K562 (cell line): ENCODE measurements around the gene ERC2. TPM values are rescaled to one million over a fixed set of nuclear protein-coding genes. Genes with fewer than 3 reads are reported as not detected.

Experiments
- ATAC-seq: fragments of 200-7000 bp; cut with Tn5 transposase; 3 replicates; pipeline ENCODE4 v1.9.1; 2020; ENCODE audit warnings: moderate library complexity
- BruUV-seq: library from RNA; stranded (reverse); fragments of 400-500 nt; replicated peaks from 2 replicates; lab custom pipeline; 2021; lab: Mats Ljungman, UMichigan
- CTCF ChIA-PET: fragments of 300-600 bp; formaldehyde crosslinking; extraction: SDS; loops from one replicate; lab custom pipeline; 2021; ENCODE audit warnings: low intra/inter-chr PET ratio; lab: Yijun Ruan, JAX
- POLR2A ChIA-PET: fragments of 300-600, 350-650 bp; sonication (Branson Sonifier 250); formaldehyde crosslinking; extraction: SDS; loops from one replicate; lab custom pipeline; 2021; ENCODE audit warnings: antibody characterized with exemption, inconsistent platforms; lab: Yijun Ruan, JAX
- DNase-seq, 4 experiments: peaks; one replicate each; pipeline versions ENCODE4 v3.0.0 to v3.0.0-alpha.2; 2011 to 2018; ENCODE audit warnings: low spot score in 3 of 4, mixed read lengths in 3 of 4; ENCODE audit errors: extremely low read depth in 1 of 4
- FAIRE-seq: peaks from 2 replicates; lab custom pipeline; 2011; peaks lifted over from hg19 to GRCh38; lab: Jason Lieb, UNC
- H2AFZ ChIP-seq: 2 replicates; pipeline ENCODE4 v1.6.0; 2011; ENCODE audit warnings: low read depth, low read length, control low read depth, inconsistent platforms
- H3K27ac ChIP-seq: fragments of 200-600 bp; 3 replicates; pipeline ENCODE4 v1.8.0; 2011; ENCODE audit warnings: low read depth, mild to moderate bottlenecking, control low read depth, inconsistent platforms, low read length, moderate library complexity, mixed read lengths; ENCODE audit errors: extremely low read depth
- H3K27me3 ChIP-seq, 2 experiments: fragments of 300-600 bp in 1 of 2; 2 replicates in 1 of 2; 3 replicates in 1 of 2; pipeline versions ENCODE4 v1.6.0 to v1.8.0; 2011; ENCODE audit warnings: inconsistent platforms in 2 of 2, low read length in 2 of 2, mild to moderate bottlenecking in 1 of 2, mixed read lengths in 1 of 2, moderate library complexity in 1 of 2; ENCODE audit not compliant: control insufficient read depth in 2 of 2, insufficient read depth in 2 of 2
- H3K36me3 ChIP-seq: fragments of 300-600 bp; 3 replicates; pipeline ENCODE4 v1.8.0; 2011; ENCODE audit warnings: mild to moderate bottlenecking, low read length, inconsistent platforms; ENCODE audit not compliant: control insufficient read depth, insufficient read depth
- H3K4me1 ChIP-seq, 2 experiments: fragments of 200-600 bp in 1 of 2; replicated peaks in 1 of 2; 2 replicates in 1 of 2; 3 replicates in 1 of 2; pipeline versions ENCODE4 v1.5.1 to v1.8.0; 2011; ENCODE audit warnings: inconsistent platforms in 2 of 2, low read length in 2 of 2, mild to moderate bottlenecking in 1 of 2, mixed read lengths in 1 of 2, moderate library complexity in 1 of 2; ENCODE audit not compliant: control insufficient read depth in 2 of 2, insufficient read depth in 2 of 2
- H3K4me2 ChIP-seq: 2 replicates; pipeline ENCODE4 v1.6.1; 2011; ENCODE audit warnings: low read length, control low read depth, inconsistent platforms, mixed read lengths; ENCODE audit not compliant: insufficient read depth
- H3K4me3 ChIP-seq: fragments of 200-600 bp; sonication (generic), shearing (Covaris generic); 2 replicates; pipeline ENCODE4 v1.5.1; 2016; ENCODE audit warnings: control low read depth, inconsistent platforms
- H3K79me2 ChIP-seq: fragments of 200-600 bp; 3 replicates; pipeline ENCODE4 v1.8.0; 2011; ENCODE audit warnings: low read length, inconsistent platforms; ENCODE audit not compliant: control insufficient read depth, insufficient read depth
- H3K9ac ChIP-seq, 2 experiments: 2 replicates each; pipeline versions ENCODE4 v1.6.0 to v1.6.1; 2011; ENCODE audit warnings: low read depth in 2 of 2, low read length in 2 of 2, control low read depth in 1 of 2, inconsistent platforms in 1 of 2, mild to moderate bottlenecking in 1 of 2, mixed read lengths in 1 of 2; ENCODE audit not compliant: insufficient read depth in 1 of 2
- H3K9me1 ChIP-seq: one replicate; pipeline ENCODE4 v1.6.0; 2011; ENCODE audit warnings: inconsistent platforms, mild to moderate bottlenecking, low read length, moderate library complexity; ENCODE audit not compliant: control insufficient read depth, insufficient read depth
- H3K9me3 ChIP-seq: replicated peaks from 2 replicates; pipeline ENCODE4 v1.5.1; 2011; ENCODE audit warnings: low read depth, low read length, inconsistent platforms; ENCODE audit not compliant: control insufficient read depth, insufficient read depth
- H4K20me1 ChIP-seq: replicated peaks from 2 replicates; pipeline ENCODE4 v1.6.1; 2011; ENCODE audit warnings: low read length, inconsistent platforms, mixed read lengths; ENCODE audit not compliant: control insufficient read depth, insufficient read depth
- HINFP ChIP-seq: fragments of 450-650 bp; conservative IDR thresholded peaks from 2 replicates; pipeline ENCODE4 v1.6.1; 2016; ENCODE audit warnings: missing genetic modification characterization, low read depth, mild to moderate bottlenecking, control low read depth, missing compliant biosample characterization
- KHSRP ChIP-seq: fragments of 450-650 bp; IDR thresholded peaks from 2 replicates; pipeline ENCODE4 v1.6.1; 2017
- KLF1 ChIP-seq: fragments of 450-650 bp; IDR thresholded peaks from 2 replicates; pipeline ENCODE4 v1.6.1; 2016; ENCODE audit warnings: missing genetic modification characterization, missing compliant biosample characterization
- KLF6 ChIP-seq: fragments of 250-450 bp; sonication (Bioruptor Pico); IDR thresholded peaks from 2 replicates; pipeline ENCODE4 v1.4.0; 2020; ENCODE audit warnings: mild to moderate bottlenecking, moderate library complexity, borderline replicate concordance
- MAZ ChIP-seq, 2 experiments: fragments of 450-650 bp in 1 of 2; sonication (generic) in 1 of 2; formaldehyde crosslinking; IDR thresholded peaks in 1 of 2; conservative IDR thresholded peaks in 1 of 2; 2 replicates each; pipeline versions ENCODE4 v1.4.0 to v1.5.0; 2020; ENCODE audit warnings: mild to moderate bottlenecking in 1 of 2, missing genetic modification reagents in 1 of 2
- POLR2B ChIP-seq: fragments of 450-650 bp; IDR thresholded peaks from 2 replicates; pipeline ENCODE4 v1.6.1; 2018; ENCODE audit warnings: low read depth; ENCODE audit not compliant: partially characterized antibody
- POU5F1 ChIP-seq: fragments of 150-350 bp; IDR thresholded peaks from 2 replicates; pipeline ENCODE4 v1.6.1; 2014; ENCODE audit warnings: borderline replicate concordance, low read length, low read depth, mild to moderate bottlenecking; ENCODE audit not compliant: partially characterized antibody
- RBM15 ChIP-seq: fragments of 200-400 bp; formaldehyde crosslinking; IDR thresholded peaks from 2 replicates; pipeline ENCODE4 v1.6.1; 2018; ENCODE audit warnings: mild to moderate bottlenecking, low read length, moderate library complexity; ENCODE audit not compliant: insufficient read depth
- SETDB1 ChIP-seq: IDR thresholded peaks from one replicate; pipeline ENCODE4 v1.6.1; 2012; ENCODE audit warnings: low read length, control low read depth, inconsistent platforms
- ZNF324 ChIP-seq: fragments of 250-450 bp; sonication (Bioruptor Pico); IDR thresholded peaks from 2 replicates; pipeline ENCODE4 v1.4.0; 2020; ENCODE audit warnings: mild to moderate bottlenecking
- ZNF586 ChIP-seq: fragments of 450-650 bp; formaldehyde crosslinking; conservative IDR thresholded peaks from 2 replicates; pipeline ENCODE4 v1.4.0; 2020; ENCODE audit warnings: mild to moderate bottlenecking, moderate library complexity
- WGBS: fragments of 100-300 bp; shearing (Covaris generic); methylation state at CpG from one replicate; pipeline ENCODE4 v1.1.6; 2016; ENCODE audit warnings: low coverage, mixed read lengths; ENCODE audit not compliant: insufficient coverage; ENCODE audit errors: missing lambda C conversion rate; 5-methylcytosine and 5-hydroxymethylcytosine counted together
- in situ Hi-C: fragments of 300-500 bp; cut with MboI; formaldehyde crosslinking; loops from 4 replicates; pipeline ENCODE4 v1.15.0; 2018; ENCODE audit warnings: inconsistent platforms, mixed read lengths
- intact Hi-C: fragments of 100-400 bp; cut with micrococcal nuclease; formaldehyde crosslinking; loops from 2 replicates; pipeline ENCODE4 v1.14.2; 2022
- polyA plus RNA-seq, 8 experiments: library from polyadenylated mRNA; depleted of rRNA in 4 of 8; stranded (reverse) in 5 of 8; unstranded in 3 of 8; fragments of >200 nt; fragmentation: Nextera tagmentation in 2 of 8; fragmentation: Illumina TruSeq in 1 of 8; extraction: Ambion mirVana in 2 of 8; extraction: Trizol in 1 of 8; gene quantifications; 2 replicates each; pipeline versions ENCODE4 v1.2.1 to v1.2.3, GENCODE V29; 2011 to 2014; ENCODE audit warnings: inconsistent platforms in 1 of 8, missing spikeins in 1 of 8
- total RNA-seq, 7 experiments: library from RNA; depleted of rRNA in 6 of 7; stranded (reverse); fragments of >200 nt in 6 of 7; fragmentation: Illumina TruSeq in 2 of 7; extraction: Trizol in 2 of 7; gene quantifications; 2 replicates each; pipeline versions ENCODE4 v1.2.1 to v1.2.3, GENCODE V29; 2011 to 2021; ENCODE audit warnings: low replicate concordance in 1 of 7

Gene ERC2
- total and polyA plus RNA-seq, 9 of the 15 experiments (the other 6 are each of a cell fraction or from before 2014, with no cell fraction given): 0.04 to 0.18 (median 0.07) TPM; not detected in 2

GRCh38 chr3:55546866-55547669 is 921.2 kb downstream of the ERC2 start:
- TF ChIP-seq POLR2B (no peak), HINFP (no peak), RBM15 (no peak), ZNF324 (no peak), POU5F1 (no peak), MAZ (CRISPR knock-in tag; conservative IDR thresholded peaks at IDR 0.05 in 1 of 2, IDR thresholded peaks at IDR 0.05 in 1 of 2) (no peak), ZNF586 (CRISPR knock-in tag) (no peak), KHSRP (no peak), KLF1 (tag) (no peak), KLF6 (CRISPR knock-in tag) (no peak), SETDB1 (no peak)
- TF ChIP-seq, all 486 proteins: peak for 0
- no peaks in the 10 kb centered on the region for H3K9me3 ChIP-seq
- H3K9me1 ChIP-seq: no peaks in the 10 kb centered on the region
- no peak overlapping the region for H3K27ac ChIP-seq
- no peaks in the 10 kb centered on the region for H3K79me2 ChIP-seq
- FAIRE-seq: no peak
- ATAC-seq: no peak
- no peak overlapping the region for H3K4me3 ChIP-seq
- H2AFZ ChIP-seq: no peak overlapping the region
- no peaks in the 10 kb centered on the region for H4K20me1 ChIP-seq
- ChIA-PET POLR2A (no interaction called here), CTCF (no interaction called here)
- WGBS: under 1% methylated on average over 15 of the region's 22 CpGs
- no peaks in the 10 kb centered on the region for H3K36me3 ChIP-seq
- H3K4me1 ChIP-seq: no peaks in the 10 kb centered on the region
- in situ Hi-C loops: no loop called here
- no peak for DNase-seq
- intact Hi-C loops: no loop called here
- H3K9ac ChIP-seq: no peak overlapping the region
- no TSS peak for BruUV-seq
- no peak overlapping the region for H3K4me2 ChIP-seq
- H3K27me3 ChIP-seq: no peaks in the 10 kb centered on the region; a peak in 1 of 5 replicates
